GM21717 (cell line): ENCODE data around the gene PAK1.

ENCODE experiments used
- ATAC-seq: cut with Tn5 transposase; IDR thresholded peaks from one replicate; pipeline ENCODE4 v1.9.1; 2021; ENCODE audit warnings: mild to moderate bottlenecking, moderate library complexity; ENCODE audit not compliant: unreplicated experiment

PAK1 gene

DNA sequence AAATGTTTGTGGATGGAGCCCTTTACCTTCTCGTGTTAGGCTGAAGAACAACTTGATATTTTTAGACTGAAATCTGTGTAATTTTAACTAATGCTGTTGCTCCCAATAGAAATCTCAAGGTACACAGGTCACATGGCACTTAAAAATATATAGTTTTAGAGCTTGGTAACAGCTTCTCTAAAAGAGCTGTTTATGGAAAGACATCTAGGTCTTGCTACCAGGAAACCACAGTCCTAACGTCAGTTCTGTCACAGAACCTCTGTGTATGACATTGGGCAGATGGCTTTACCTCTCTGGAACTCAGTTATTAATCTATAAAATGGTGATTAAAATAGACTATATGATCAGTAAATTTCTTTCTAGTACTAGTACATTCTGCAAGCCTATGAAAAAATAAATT is 35.4 kb downstream of the PAK1 start:
- ATAC-seq = peak; percentile 37

DNA sequence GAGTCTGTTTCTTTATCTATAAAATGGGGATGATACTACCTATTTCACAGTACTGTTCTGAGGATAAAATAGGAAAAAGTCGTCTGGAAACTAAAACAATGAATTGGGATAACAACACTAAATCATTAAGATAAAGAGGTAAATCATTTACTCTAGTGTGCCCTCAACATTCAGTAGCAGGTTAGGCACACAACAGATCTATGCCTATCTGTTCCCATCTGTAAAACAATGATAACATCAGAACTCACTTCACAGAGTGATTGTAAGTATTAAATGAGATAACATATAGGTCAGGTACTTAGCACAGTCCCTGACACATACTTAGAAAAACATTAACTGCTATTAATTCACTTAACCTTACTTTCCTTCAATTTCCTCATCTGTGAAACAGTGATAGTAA is 36.9 kb downstream of the PAK1 start:
- no peak for ATAC-seq

GRCh38 chr11:77436506-77436905 is 37.4 kb downstream of the PAK1 start:
- ATAC-seq = no peak

DNA sequence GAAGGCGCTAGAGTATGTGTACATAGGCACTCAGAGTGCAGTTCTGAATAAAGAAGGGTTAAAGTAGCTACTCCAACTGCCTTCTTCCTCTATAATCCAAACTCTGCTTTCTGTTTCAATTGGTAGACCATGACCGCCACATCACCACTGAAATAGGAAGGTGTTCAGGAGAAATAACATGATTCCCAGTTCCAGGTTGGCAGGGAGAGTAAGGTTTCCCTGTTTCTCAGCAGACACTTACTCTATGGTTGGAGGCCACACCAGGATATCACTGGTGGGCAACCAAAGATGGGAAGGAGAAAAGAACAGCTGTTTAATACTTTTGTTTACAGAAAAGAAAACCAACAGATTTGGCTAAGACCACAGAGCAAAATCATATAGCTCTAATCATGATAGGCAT is 37.9 kb downstream of the PAK1 start:
- ATAC-seq = no peak

DNA sequence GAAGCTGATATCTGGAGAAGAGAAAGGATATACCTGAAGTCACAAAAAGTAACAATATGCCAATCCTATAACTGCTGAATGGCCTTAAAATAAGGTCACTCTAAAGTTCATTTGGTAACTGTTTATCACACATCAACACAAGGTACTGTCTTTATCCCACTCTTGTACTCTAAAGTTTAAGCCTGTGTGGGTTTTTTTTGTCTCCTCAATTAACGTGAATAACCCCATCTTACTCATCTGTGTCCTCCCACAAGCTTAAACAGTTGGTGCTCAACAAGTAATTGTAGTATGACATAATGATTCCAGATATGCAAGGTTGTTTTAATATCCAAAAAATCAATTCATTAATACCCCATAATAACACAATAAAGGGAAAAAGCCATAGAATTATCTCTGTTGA is 42.1 kb downstream of the PAK1 start:
- no peak for ATAC-seq

GRCh38 chr11:77428598-77428997 is 45.3 kb downstream of the PAK1 start:
- ATAC-seq = no peak

GRCh38 chr11:77425346-77425745 is 48.5 kb downstream of the PAK1 start:
- no peak for ATAC-seq

- no peak for ATAC-seq
Measured at GRCh38 chr11:77424644-77425043, 49.2 kb downstream of the PAK1 start.

- ATAC-seq = no peak
Measured at GRCh38 chr11:77423624-77424023, 50.3 kb downstream of the PAK1 start.

DNA sequence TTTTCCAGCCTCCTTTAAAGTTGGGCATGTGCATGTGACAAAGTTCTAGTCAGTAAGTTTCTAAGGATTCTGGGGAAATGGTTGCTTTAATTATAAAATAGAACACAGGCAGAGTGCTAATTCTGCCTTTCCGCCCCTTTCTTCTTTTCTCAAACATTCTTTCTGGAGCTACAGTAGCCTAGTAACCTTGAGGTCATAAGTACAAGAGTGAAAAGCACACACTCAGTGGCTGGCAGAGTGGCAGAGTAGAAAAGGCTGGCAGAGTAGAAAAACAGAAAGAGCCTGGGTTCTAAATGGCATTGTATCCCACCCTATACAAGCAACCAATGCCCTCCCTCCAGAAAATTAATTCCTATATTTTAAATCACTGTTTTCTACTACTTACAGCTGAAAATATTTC is 51.2 kb downstream of the PAK1 start:
- no peak for ATAC-seq

GRCh38 chr11:77421041-77421723 is 52.7 kb downstream of the PAK1 start:
- ATAC-seq = no peak

- peak; percentile 22 for ATAC-seq
Measured at GRCh38 chr11:77418971-77419597, 54.8 kb downstream of the PAK1 start.

DNA sequence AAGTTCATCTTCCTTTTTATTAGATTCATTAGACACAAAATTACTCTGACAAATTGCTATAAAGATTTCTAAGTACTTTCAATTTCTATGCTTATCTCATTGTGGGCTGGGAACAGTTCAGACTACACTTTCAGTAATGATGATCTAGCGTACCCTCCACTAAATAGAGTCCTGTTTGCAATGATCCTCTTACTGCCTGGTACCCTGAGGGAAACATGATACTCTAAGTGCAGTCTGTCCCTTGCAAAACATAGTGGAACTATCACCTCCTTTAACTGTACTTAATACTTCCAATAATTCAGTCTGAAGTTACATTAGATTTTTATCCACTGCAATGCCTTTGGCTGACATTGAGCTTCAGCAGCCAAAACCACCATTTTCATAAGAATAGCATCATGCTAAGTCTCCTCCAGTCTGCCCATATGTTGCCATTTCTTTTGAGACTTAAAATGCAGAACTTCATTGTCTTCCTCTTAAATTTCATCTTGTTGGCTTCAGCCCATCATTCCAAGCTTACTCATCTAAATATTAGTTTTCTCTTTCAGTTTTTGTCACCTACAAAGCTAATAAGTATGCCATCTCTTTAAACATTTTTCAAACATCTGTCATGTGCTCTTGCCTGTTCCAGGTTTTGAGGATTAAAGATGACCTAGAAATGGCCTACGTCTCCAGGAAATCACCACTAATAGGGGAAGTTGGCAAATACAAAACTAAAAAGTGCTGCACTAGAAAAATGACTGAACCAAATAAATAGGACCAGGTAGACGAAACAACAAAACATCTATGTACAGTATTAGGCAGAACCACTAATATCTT is 55.5 kb downstream of the PAK1 start:
- peak; percentile 65 for ATAC-seq

DNA sequence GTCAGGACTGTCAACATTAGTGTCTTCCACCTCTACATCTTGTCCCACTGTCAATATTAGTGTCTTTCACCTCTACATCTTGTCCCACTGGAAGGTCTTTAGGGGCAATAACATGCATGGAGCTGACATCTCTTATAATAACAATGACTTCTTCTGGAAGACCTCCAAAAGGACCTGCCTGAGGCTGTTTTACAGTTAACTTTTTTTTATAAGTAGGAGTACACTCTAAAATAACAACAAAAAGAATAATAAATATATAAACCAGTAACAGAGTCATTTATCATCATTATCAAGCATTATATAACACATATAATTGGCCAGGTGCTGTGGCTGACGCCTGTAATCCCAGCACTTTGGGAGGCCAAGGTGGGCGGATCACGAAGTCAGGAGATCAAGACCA is 57.5 kb downstream of the PAK1 start:
- no peak for ATAC-seq

GRCh38 chr11:77413850-77414460 is 59.9 kb downstream of the PAK1 start:
- no peak for ATAC-seq

DNA sequence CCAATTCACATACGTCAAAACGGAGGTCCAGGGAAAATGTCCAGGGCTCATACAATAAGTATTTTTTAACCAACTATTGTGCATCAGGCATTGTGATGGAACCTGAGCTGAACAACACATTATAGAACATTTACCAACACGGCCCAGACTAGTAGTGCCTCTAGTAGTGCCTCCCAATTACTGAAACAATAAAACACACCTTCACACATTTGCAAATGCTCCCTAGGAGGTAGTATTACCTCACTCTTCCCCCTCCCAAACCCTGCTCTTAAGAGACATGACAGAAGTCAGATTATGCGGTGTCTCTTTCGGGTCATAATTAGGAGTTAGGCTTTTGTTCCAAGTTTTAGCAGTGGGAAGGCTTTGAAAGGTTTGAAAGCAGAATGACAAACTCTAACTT is 61.1 kb downstream of the PAK1 start:
- ATAC-seq = no peak

GRCh38 chr11:77411717-77412441 is 62.0 kb downstream of the PAK1 start:
- ATAC-seq = peak; percentile 94

- peak; percentile 35 for ATAC-seq
Measured at GRCh38 chr11:77411137-77411707, 62.7 kb downstream of the PAK1 start.

DNA sequence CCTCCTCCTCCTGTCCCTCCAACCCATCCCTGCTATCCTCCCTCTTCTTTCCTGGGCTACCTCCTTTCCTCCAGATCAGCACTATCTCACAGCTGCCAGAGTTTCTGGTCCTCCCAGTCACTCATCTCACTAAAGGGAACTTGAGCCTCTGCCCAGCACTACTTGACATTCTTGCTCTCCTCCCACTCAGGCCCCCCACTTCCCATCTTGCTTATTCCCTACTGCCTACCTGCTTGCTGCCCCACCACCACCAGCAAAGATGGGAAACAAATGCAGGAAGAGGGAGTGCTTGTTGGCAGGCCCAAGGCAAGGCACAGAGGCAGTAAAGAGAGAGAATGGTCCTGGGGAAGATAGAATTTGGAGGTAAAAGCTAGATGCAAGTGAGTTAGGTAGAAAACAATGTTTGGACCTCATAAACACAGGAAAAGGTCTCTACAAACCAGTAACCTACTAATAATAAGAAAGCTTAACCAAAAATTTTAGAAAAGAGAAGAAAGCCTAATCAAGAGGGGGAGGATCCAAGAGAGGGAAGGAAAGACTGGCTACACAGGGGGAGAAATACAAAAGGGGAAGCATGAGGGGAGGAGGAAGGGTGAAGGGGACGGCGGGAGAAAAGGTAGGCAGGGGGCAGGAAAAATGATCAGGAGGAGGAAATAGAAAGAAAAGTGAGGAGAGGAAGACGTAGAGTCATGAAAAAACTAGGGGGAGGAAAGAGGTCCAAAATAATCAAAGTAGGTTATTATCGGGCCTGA is 63.6 kb downstream of the PAK1 start:
- no peak for ATAC-seq

DNA sequence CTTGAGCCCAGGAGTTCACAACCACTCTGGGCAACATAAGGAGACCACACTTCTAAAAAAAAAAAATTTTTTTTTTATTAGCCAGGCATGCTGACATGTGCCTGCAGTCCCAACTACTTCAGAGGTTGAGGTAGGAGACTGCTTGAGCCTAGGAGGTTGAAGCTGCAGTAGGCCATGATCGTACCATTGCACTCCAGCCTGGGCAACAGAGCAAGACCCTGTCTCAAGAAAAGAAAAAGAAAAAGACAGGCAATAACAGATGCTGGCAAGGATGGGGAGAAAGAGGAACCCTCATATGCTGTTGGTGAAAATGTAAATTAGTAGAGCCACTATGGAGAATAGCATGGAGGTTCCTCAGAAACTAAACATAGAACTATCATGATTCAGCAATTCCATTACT is 64.8 kb downstream of the PAK1 start:
- no peak for ATAC-seq
